ENCODE measurements around the gene RORC. TPM values are rescaled to one million over a fixed set of nuclear protein-coding genes. Genes with fewer than 3 reads are reported as not detected.

RORC gene
- total RNA-seq, 1 experiment from 2014 or later, result 0.26 TPM

- POLR2A ChIA-PET (ENCODE audit: unreplicated experiment), result interaction anchor here (0.6 to 0.7 kb wide), 4 partner anchors 9 to 300 kb away, joined by 3 to 4 read pairs (median 4); no protein-coding TSS in a partner anchor
- CTCF ChIA-PET, result interaction anchor here (0.6 to 2.1 kb wide), 5 partner anchors 9 to 329 kb away, joined by 3 to 6 read pairs (median 3); partner anchors contain the start of gene CGN
- H3K79me2 ChIP-seq (ENCODE audit: low read length), result peaks cover 3% of the 10 kb centered on the region; the same call in 1 of the 2 replicates
These were observed 8.1 kb upstream of the RORC start, which contains the start of gene C2CD4D for GRCh38 chr1:151839457-151840403. TSS of gene C2CD4D (minus strand) at chr1:151839820. CDS start at chr1:151838989, 831 bp downstream.

GRCh38 chr1:151839082-151839412 lies 7.4 kb upstream of the RORC start:
- no peaks in the 10 kb centered on the region for H3F3A ChIP-seq (ENCODE audit: low read length, unreplicated experiment)
- H4K20me1 ChIP-seq (ENCODE audit: low read length), result no peaks in the 10 kb centered on the region
- H3K9me2 ChIP-seq (replicated peaks; ENCODE audit: low read length), result no peaks in the 10 kb centered on the region
- peak overlapping the region; percentile 88 for H2AFZ ChIP-seq (ENCODE audit: low read length)
- H3K27ac ChIP-seq (ENCODE audit: low read length), result peak overlapping the region; percentile 97
- DNase-seq (no peak), ATAC-seq (no peak)
- TF ChIP-seq EZH2 (IDR thresholded peaks at IDR 0.05; ENCODE audit: low read length, unreplicated experiment) (no peak), CTCF (conservative IDR thresholded peaks at IDR 0.05; ENCODE audit: low read depth, low read length) (no peak), EZH2phosphoT487 (IDR thresholded peaks at IDR 0.05; ENCODE audit: borderline replicate concordance, low read length) (no peak)
- H3K4me2 ChIP-seq (ENCODE audit: low read length), result peak overlapping the region; percentile 97
- CTCF ChIA-PET, result interaction anchor here (0.6 to 2.1 kb wide), 3 partner anchors 70 to 328 kb away, joined by 3 to 6 read pairs (median 4); partner anchors contain the start of gene CGN
- intact Hi-C loops (cut with micrococcal nuclease), result loop anchor here (10.0 kb wide), 2 partner anchors 224 to 494 kb away; partner anchors contain the start of genes RFX5 and SNX27
- BruUV-seq (replicated peaks), result no TSS peak
- peaks cover 3% of the 10 kb centered on the region; the same call in 1 of the 2 replicates for H3K79me2 ChIP-seq (ENCODE audit: low read length)
- no peaks in the 10 kb centered on the region for H3K36me3 ChIP-seq (ENCODE audit: low read depth, low read length)
- peak overlapping the region; percentile 96 for H3K9ac ChIP-seq (ENCODE audit: low read length)
- H3K4me3 ChIP-seq (ENCODE audit: low read length), result peak overlapping the region; percentile 73
- no peaks in the 10 kb centered on the region for H3K27me3 ChIP-seq (ENCODE audit: low read length)
- POLR2A ChIA-PET (ENCODE audit: unreplicated experiment), result interaction anchor here (0.6 to 0.7 kb wide), 2 partner anchors 9 to 270 kb away, joined by 3 to 4 read pairs; no protein-coding TSS in a partner anchor
- no peaks in the 10 kb centered on the region for H3K9me3 ChIP-seq (ENCODE audit: low read length)
- H3K4me1 ChIP-seq (ENCODE audit: insufficient read depth, low read length), result peaks cover 51% of the 10 kb centered on the region

More at GRCh38 chr1:151839457-151840403, 8.1 kb upstream of the RORC start, which contains the start of gene C2CD4D:
- TSS peak; percentile 87 for BruUV-seq (replicated peaks)
- ATAC-seq, result peak; percentile 81
- H3K27ac ChIP-seq (ENCODE audit: low read length), result peak within 1 kb of the TSS; percentile 97
- no peak for TF ChIP-seq CTCF (conservative IDR thresholded peaks at IDR 0.05; ENCODE audit: low read depth, low read length)
- no peak for TF ChIP-seq EZH2phosphoT487 (IDR thresholded peaks at IDR 0.05; ENCODE audit: borderline replicate concordance, low read length)
- TF ChIP-seq EZH2 (IDR thresholded peaks at IDR 0.05; ENCODE audit: low read length, unreplicated experiment), result no peak
- no peaks in the 10 kb centered on the region for H4K20me1 ChIP-seq (ENCODE audit: low read length)
- H3K4me1 ChIP-seq (ENCODE audit: insufficient read depth, low read length), result peaks cover 51% of the 10 kb centered on the region
- H2AFZ ChIP-seq (ENCODE audit: low read length), result peak within 1 kb of the TSS; percentile 88
- peak within 1 kb of the TSS; percentile 97 for H3K4me2 ChIP-seq (ENCODE audit: low read length)
- DNase-seq, result peak; percentile 91
- H3K4me3 ChIP-seq (ENCODE audit: low read length), result peak within 1 kb of the TSS; percentile 73
- no peaks in the 10 kb centered on the region for H3K9me3 ChIP-seq (ENCODE audit: low read length)
- no peaks in the 10 kb centered on the region for H3K27me3 ChIP-seq (ENCODE audit: low read length)
- H3K9ac ChIP-seq (ENCODE audit: low read length), result peak within 1 kb of the TSS; percentile 96
- no peaks in the 10 kb centered on the region for H3K9me2 ChIP-seq (replicated peaks; ENCODE audit: low read length)
- intact Hi-C loops (cut with micrococcal nuclease), result loop anchor here (10.0 kb wide), 2 partner anchors 225 to 495 kb away; partner anchors contain the start of genes RFX5 and SNX27
- H3F3A ChIP-seq (ENCODE audit: low read length, unreplicated experiment), result no peaks in the 10 kb centered on the region
- H3K36me3 ChIP-seq (ENCODE audit: low read depth, low read length), result no peaks in the 10 kb centered on the region
